Measurements from ENCODE around the gene ST6GALNAC5. TPM values are rescaled to one million over a fixed set of nuclear protein-coding genes. Genes with fewer than 3 reads are reported as not detected.

The ST6GALNAC5 gene
- total and polyA plus RNA-seq, 2 experiments from 2014 or later = 4.1 to 19.2 TPM

DNA sequence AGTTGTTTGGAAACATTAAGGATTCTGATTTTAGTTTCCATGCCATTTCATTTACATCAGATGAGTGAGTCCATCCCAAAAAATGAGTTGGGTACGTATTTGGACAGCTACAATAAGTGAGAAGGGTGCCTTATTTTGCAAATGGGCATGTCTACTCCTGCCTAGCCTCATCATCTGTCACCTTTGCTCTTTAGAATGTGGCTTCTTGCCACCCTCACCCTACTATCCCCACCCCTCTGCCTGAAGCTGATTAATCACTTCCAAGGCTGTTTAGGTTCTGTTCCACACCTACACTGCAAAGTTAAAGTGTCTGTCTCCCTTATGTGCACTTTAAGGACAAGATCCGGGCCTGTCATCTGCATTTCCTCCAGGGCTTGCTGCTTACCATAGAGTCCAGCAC is 61.2 kb downstream of the ST6GALNAC5 start:
- no peak overlapping the region for H3K27ac ChIP-seq (ENCODE audit: low read depth)
- H3K36me3 ChIP-seq (ENCODE audit: insufficient read depth) = no peaks in the 10 kb centered on the region
- no peak overlapping the region for H3K4me3 ChIP-seq
- H2AFZ ChIP-seq = no peak overlapping the region
- H3K9me3 Mint-ChIP-seq = no peaks in the 10 kb centered on the region; the same call in 2 of the 3 replicates
- H3K4me1 Mint-ChIP-seq = peaks cover 4% of the 10 kb centered on the region
- H3K79me2 ChIP-seq (replicated peaks; ENCODE audit: insufficient read depth) = no peaks in the 10 kb centered on the region
- no peak overlapping the region for H3K4me3 Mint-ChIP-seq
- ATAC-seq (no peak), DNase-seq (ENCODE audit: low spot score) (no peak)
- H3F3A ChIP-seq (replicated peaks; ENCODE audit: low read depth) = no peaks in the 10 kb centered on the region
- no peak for TF ChIP-seq EZH2 (IDR thresholded peaks at IDR 0.05; ENCODE audit: low read depth, unreplicated experiment)
- TF ChIP-seq EZH2phosphoT487 (IDR thresholded peaks at IDR 0.05; ENCODE audit: unreplicated experiment) = no peak
- no peak for TF ChIP-seq CREB1 (CRISPR knock-in tag; IDR thresholded peaks at IDR 0.05; ENCODE audit: low read depth)
- no peak for TF ChIP-seq ETS1 (IDR thresholded peaks at IDR 0.05)
- TF ChIP-seq REST (IDR thresholded peaks at IDR 0.05; ENCODE audit: unreplicated experiment) = no peak
- TF ChIP-seq, protein P1, sequence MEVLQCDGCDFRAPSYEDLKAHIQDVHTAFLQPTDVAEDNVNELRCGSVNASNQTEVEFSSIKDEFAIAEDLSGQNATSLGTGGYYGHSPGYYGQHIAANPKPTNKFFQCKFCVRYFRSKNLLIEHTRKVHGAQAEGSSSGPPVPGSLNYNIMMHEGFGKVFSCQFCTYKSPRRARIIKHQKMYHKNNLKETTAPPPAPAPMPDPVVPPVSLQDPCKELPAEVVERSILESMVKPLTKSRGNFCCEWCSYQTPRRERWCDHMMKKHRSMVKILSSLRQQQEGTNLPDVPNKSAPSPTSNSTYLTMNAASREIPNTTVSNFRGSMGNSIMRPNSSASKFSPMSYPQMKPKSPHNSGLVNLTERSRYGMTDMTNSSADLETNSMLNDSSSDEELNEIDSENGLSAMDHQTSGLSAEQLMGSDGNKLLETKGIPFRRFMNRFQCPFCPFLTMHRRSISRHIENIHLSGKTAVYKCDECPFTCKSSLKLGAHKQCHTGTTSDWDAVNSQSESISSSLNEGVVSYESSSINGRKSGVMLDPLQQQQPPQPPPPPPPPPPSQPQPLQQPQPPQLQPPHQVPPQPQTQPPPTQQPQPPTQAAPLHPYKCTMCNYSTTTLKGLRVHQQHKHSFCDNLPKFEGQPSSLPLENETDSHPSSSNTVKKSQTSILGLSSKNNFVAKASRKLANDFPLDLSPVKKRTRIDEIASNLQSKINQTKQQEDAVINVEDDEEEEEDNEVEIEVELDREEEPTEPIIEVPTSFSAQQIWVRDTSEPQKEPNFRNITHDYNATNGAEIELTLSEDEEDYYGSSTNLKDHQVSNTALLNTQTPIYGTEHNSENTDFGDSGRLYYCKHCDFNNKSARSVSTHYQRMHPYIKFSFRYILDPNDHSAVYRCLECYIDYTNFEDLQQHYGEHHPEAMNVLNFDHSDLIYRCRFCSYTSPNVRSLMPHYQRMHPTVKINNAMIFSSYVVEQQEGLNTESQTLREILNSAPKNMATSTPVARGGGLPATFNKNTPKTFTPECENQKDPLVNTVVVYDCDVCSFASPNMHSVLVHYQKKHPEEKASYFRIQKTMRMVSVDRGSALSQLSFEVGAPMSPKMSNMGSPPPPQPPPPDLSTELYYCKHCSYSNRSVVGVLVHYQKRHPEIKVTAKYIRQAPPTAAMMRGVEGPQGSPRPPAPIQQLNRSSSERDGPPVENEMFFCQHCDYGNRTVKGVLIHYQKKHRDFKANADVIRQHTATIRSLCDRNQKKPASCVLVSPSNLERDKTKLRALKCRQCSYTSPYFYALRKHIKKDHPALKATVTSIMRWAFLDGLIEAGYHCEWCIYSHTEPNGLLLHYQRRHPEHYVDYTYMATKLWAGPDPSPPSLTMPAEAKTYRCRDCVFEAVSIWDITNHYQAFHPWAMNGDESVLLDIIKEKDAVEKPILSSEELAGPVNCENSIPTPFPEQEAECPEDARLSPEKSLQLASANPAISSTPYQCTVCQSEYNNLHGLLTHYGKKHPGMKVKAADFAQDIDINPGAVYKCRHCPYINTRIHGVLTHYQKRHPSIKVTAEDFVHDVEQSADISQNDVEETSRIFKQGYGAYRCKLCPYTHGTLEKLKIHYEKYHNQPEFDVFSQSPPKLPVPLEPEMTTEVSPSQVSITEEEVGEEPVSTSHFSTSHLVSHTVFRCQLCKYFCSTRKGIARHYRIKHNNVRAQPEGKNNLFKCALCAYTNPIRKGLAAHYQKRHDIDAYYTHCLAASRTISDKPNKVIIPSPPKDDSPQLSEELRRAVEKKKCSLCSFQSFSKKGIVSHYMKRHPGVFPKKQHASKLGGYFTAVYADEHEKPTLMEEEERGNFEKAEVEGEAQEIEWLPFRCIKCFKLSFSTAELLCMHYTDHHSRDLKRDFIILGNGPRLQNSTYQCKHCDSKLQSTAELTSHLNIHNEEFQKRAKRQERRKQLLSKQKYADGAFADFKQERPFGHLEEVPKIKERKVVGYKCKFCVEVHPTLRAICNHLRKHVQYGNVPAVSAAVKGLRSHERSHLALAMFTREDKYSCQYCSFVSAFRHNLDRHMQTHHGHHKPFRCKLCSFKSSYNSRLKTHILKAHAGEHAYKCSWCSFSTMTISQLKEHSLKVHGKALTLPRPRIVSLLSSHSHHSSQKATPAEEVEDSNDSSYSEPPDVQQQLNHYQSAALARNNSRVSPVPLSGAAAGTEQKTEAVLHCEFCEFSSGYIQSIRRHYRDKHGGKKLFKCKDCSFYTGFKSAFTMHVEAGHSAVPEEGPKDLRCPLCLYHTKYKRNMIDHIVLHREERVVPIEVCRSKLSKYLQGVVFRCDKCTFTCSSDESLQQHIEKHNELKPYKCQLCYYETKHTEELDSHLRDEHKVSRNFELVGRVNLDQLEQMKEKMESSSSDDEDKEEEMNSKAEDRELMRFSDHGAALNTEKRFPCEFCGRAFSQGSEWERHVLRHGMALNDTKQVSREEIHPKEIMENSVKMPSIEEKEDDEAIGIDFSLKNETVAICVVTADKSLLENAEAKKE (CRISPR knock-in tag; IDR thresholded peaks at IDR 0.05) = no peak
- TF ChIP-seq CTCF (conservative IDR thresholded peaks at IDR 0.05; ENCODE audit: low read depth in 2 of 2) = no peak
- TF ChIP-seq STAT1 (IDR thresholded peaks at IDR 0.05; ENCODE audit: unreplicated experiment) = no peak
- no peak for TF ChIP-seq ZNF331 (CRISPR knock-in tag; IDR thresholded peaks at IDR 0.05; ENCODE audit: low read depth)
- no peak for TF ChIP-seq JUNB (IDR thresholded peaks at IDR 0.05; ENCODE audit: unreplicated experiment)
- TF ChIP-seq NANOG (IDR thresholded peaks at IDR 0.05; ENCODE audit: borderline replicate concordance) = no peak
- no peak for TF ChIP-seq ZNF114 (CRISPR knock-in tag; IDR thresholded peaks at IDR 0.05)
- TF ChIP-seq POLR2AphosphoS5 (IDR thresholded peaks at IDR 0.05; ENCODE audit: low read depth) = no peak
- H3K9me2 ChIP-seq (ENCODE audit: insufficient read depth) = no peaks in the 10 kb centered on the region
- peaks cover 3% of the 10 kb centered on the region; the same call in 1 of the 3 replicates for H3K36me3 Mint-ChIP-seq (ENCODE audit: low read depth)
- H3K27me3 ChIP-seq (ENCODE audit: insufficient read depth) = no peaks in the 10 kb centered on the region
- peaks cover 3% of the 10 kb centered on the region; the same call in 1 of the 2 replicates for H3K4me1 ChIP-seq (ENCODE audit: insufficient read depth)
- H4K20me1 ChIP-seq (replicated peaks; ENCODE audit: insufficient read depth) = no peaks in the 10 kb centered on the region
- no peaks in the 10 kb centered on the region for H3K27me3 Mint-ChIP-seq (ENCODE audit: insufficient read depth, low read depth, poor library complexity)
- H3K4me2 ChIP-seq = no peak overlapping the region
- H3K27ac Mint-ChIP-seq = no peak overlapping the region
